Retinal pigment epithelial cell (primary cell): ENCODE measurements around the gene XRCC2.
"Not testable (repeated sequence)": the region's sequence is repeated elsewhere in the genome, so short reads cannot be mapped to it uniquely, and the experiment has no call there.

Experiments used
- DNase-seq: peaks from one replicate; pipeline ENCODE4 v3.0.0-alpha.2; 2010; ENCODE audit warnings: low read depth
- H3K4me3 ChIP-seq: 2 replicates; pipeline ENCODE4 v1.5.1; 2011; ENCODE audit warnings: mild to moderate bottlenecking, low read length, control low read depth, moderate library complexity
- CTCF ChIP-seq: conservative IDR thresholded peaks from 2 replicates; pipeline ENCODE4 v1.5.1; 2011; ENCODE audit warnings: low read depth, low read length, control low read depth, inconsistent platforms

The XRCC2 gene

GRCh38 chr7:152699079-152699478, 23.1 kb upstream of the XRCC2 start:
- no peak for TF ChIP-seq CTCF
- DNase-seq: no peak
- H3K4me3 ChIP-seq: no peak overlapping the region

GRCh38 chr7:152697268-152697974, 21.5 kb upstream of the XRCC2 start:
- DNase-seq, H3K4me3 ChIP-seq: not testable (repeated sequence)

DNA sequence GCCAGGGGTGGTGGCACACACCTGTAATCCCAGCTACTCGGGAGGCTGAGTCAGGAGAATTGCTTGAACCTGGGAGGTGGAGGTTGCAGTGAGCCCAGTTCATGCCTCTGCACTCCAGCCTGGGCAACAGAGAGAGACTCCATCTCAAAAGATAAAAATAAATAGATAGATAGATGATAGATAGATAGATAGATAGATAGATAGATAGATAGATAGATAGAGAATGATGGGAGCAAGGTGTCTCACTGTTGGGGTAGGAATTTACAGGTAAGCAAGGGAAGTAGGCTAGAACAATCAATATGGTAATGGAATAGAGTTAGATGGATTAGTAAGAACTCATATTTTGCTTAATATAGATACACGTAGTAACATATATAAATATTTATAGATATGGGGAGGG, 16.3 kb upstream of the XRCC2 start:
- not testable (repeated sequence) for DNase-seq, H3K4me3 ChIP-seq

- no peak for TF ChIP-seq CTCF
- DNase-seq: no peak
- H3K4me3 ChIP-seq: no peak overlapping the region
Observed at GRCh38 chr7:152683297-152683696, 7.4 kb upstream of the XRCC2 start.

DNA sequence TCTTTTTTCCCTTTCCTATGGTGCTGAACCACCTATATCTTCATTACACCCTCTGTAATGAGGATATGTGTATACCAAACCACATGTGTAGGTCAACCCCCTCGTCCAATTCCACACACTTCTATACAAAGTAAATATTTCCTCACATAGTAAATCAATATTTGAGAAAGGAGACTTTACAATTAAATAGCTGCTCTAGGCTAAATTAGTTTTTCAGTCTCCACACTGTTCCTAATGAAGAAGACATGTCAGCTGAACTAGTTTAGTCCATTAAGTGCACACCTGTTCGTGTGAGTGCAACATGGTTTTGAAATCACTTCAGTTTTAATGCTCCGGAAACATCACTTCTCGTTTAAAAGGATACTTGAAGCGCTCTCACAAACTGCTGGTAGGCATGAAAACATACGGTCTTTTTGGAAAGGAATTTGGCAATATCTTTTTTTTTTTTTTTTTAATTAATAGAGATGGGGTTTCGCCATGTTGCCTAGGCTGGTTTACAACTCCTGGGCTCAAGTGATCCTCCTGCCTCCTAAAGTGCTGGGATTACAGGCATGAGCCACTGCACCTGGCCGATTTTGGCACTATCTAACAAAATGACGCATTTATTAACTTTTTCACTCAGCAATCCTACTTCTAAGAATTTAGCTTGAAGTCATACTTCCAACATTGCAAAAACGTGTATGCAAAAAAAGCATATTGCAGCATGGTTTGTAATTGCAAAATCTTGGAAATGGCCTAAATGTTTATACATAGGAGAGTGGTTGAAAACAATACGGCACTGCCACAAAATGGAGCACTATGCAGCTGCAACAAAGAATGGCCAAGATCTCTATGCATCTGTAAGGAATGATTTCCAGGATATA, 2.1 kb upstream of the XRCC2 start:
- TF ChIP-seq CTCF: no peak
- no peak for DNase-seq
- H3K4me3 ChIP-seq: no peak overlapping the region

GRCh38 chr7:152674860-152675758, 832 bp downstream of the XRCC2 start:
- peak overlapping the region; percentile 79 for H3K4me3 ChIP-seq
- no peak for DNase-seq
- no peak for TF ChIP-seq CTCF

DNA sequence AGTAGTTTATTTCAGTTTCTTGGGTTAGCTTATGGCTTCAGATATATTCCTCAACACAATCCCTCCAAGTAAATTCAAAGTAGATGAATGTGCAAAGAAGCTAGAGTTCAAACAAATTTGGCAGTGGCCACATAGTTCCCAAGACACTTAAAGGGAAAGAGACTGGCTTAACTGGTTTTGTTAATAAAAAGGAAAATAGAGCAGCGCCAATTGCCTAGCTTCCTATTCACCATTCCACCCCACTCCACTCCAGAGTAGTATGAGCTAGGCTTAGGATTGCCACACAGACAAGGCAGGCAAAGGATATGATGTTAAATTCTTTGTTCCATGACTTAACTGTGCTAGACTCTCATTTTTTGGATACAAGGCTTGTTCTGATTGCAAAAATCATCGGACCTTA, 2.0 kb downstream of the XRCC2 start:
- no peak overlapping the region for H3K4me3 ChIP-seq
- TF ChIP-seq CTCF: no peak
- DNase-seq: no peak
